ENCODE results near the gene CFP.
"Not testable (repeated sequence)": the region's sequence is repeated elsewhere in the genome, so short reads cannot be mapped to it uniquely, and the experiment has no call there.

DNA sequence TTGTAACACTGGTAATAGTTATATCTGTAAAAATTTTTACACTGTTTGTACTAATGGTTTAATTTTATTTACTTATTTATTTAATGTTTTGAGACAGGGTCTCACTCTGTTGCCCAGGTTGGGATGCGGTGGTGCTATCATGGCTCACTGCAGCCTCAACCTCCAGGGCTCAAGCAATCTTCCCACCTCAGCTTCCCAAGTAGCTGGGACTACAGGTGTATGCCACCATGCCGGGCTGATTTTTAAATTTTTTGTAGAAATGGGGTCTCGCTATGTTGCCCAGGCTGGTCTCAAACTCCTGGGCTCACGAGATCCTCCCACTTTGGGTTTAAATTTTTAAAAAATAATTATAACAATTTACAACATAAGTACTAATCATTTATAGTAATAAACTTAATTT lies 26.6 kb downstream of the CFP start:
- TF ChIP-seq, protein P1, sequence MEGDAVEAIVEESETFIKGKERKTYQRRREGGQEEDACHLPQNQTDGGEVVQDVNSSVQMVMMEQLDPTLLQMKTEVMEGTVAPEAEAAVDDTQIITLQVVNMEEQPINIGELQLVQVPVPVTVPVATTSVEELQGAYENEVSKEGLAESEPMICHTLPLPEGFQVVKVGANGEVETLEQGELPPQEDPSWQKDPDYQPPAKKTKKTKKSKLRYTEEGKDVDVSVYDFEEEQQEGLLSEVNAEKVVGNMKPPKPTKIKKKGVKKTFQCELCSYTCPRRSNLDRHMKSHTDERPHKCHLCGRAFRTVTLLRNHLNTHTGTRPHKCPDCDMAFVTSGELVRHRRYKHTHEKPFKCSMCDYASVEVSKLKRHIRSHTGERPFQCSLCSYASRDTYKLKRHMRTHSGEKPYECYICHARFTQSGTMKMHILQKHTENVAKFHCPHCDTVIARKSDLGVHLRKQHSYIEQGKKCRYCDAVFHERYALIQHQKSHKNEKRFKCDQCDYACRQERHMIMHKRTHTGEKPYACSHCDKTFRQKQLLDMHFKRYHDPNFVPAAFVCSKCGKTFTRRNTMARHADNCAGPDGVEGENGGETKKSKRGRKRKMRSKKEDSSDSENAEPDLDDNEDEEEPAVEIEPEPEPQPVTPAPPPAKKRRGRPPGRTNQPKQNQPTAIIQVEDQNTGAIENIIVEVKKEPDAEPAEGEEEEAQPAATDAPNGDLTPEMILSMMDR (IDR thresholded peaks at IDR 0.05) = not testable (repeated sequence)
- TF ChIP-seq, protein P2, sequence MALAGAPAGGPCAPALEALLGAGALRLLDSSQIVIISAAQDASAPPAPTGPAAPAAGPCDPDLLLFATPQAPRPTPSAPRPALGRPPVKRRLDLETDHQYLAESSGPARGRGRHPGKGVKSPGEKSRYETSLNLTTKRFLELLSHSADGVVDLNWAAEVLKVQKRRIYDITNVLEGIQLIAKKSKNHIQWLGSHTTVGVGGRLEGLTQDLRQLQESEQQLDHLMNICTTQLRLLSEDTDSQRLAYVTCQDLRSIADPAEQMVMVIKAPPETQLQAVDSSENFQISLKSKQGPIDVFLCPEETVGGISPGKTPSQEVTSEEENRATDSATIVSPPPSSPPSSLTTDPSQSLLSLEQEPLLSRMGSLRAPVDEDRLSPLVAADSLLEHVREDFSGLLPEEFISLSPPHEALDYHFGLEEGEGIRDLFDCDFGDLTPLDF (CRISPR knock-in tag; IDR thresholded peaks at IDR 0.05) = not testable (repeated sequence)
- TF ChIP-seq CREM (CRISPR knock-in tag; IDR thresholded peaks at IDR 0.05) = not testable (repeated sequence)

All from WTC11 (cell line).